OCI-M2 (cell line): ENCODE measurements around the gene TMEM184B.

ENCODE experiments used
- DNase-seq: peaks from one replicate; lab custom pipeline; 2025; ENCODE audit not compliant: unreplicated experiment; lab: John Stamatoyannopoulos, UW

The TMEM184B gene

DNA sequence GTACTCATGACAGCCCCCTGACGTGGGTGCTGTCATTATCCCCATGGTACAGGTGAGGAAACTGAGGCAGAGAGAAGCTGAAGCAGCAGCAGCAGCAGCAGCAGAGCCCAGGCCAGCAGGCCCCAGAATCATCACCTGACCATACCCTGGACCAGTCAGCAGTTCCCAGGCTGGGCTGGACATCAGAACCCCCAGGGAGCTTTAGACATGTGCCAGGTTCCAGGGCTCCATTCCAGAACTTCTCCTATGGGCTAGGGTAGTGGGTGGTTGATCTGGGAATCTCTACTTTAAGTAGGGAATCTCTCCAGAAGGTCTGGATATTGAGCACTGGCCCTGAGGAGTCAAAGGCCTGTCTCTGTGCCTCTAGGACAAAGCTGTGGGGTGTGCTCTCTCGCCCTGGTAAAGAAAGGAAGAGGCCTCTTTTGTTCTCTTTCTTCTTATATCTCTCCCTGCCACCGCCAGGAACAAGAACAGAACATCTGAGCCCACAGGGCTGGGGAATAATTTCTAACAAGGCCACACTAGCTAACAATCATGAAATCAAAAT is 44.4 kb downstream of the TMEM184B start:
- no peak for DNase-seq

DNA sequence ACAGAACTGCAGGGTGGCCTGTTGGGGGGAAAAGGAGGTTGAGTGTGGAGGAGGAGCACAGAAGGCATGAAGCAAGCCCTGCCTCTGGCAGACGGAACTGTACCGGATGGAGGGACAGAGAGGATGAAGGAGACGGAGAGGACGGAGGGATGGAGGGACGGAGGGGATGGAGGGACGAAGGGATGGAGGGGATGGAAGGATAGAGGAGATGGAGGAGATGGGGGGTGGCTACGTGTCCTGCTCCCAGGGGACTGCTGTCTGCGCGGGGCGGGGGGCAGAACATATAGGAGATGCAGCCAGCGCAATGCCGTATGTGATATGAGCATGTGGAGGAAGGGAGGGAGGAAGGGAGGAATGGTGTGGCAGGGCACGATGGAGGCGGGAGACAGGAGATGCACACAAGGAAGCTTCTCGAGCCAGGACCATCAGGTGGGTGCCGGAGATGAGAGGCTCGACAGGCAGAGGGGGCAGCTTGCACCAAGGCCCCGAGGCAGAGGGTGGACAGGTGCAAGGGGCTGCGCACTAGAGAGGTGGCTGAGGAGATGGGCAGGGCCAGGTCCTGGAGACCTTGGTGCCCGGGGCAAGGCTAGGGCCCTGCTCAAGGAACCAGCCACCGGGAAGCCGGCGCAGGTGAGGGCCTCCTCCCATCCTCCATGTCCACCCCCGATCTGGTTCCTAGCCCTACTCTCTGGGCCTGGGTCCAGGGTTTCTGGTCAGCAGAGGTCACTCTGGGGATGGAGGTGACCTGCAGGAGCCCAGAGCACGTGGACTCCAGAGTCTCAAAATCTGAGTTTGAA is 45.8 kb downstream of the TMEM184B start:
- DNase-seq, result no peak

DNA sequence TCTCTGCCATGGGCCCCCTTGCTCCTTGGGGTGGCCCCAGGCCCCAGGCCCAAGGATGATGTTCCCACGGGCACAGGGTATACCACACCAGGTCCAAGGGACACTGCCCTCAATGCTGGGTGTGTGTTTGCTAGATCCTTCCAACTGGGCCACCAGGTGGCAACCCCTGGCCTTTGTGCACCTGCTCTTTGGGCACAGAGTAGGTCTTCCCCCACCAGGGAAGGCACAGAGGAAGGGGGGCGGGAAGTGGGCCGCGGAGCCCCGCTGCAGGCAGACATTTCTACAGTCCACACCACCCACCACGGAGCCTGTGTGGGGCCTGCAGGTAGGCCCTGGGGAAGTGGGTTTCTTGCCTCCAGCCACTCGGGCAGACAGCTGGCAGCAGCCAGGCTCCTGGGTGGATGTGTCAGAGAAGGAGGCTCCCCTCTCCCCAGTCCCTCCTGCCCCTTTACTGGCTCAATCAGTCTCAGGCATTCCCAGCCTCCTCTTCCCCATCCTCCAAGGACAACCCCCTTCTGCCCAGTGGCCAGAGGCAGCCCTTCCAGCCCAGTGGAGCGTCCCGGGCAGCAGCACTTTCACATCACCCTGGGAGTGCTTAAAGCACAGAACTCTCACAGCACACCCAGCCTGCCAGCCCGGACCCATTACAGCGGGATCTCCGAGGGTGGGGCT is 49.4 kb downstream of the TMEM184B start:
- DNase-seq, result no peak

DNA sequence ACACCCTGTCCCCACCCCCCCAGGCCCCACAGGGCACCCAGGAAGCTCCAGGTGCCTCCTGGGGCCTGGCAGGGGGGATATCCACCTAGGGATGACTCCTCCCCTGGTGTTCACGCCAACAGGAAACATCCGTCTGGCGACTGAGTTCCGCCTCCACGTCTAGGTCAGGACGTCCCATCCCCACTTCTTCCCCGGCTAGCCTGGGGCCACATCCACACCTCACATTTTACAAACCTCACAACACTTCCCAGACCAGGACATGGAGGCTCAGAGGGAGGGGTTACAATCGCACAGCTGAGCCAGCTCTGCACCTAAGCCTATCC is 50.1 kb downstream of the TMEM184B start:
- DNase-seq, result no peak

DNA sequence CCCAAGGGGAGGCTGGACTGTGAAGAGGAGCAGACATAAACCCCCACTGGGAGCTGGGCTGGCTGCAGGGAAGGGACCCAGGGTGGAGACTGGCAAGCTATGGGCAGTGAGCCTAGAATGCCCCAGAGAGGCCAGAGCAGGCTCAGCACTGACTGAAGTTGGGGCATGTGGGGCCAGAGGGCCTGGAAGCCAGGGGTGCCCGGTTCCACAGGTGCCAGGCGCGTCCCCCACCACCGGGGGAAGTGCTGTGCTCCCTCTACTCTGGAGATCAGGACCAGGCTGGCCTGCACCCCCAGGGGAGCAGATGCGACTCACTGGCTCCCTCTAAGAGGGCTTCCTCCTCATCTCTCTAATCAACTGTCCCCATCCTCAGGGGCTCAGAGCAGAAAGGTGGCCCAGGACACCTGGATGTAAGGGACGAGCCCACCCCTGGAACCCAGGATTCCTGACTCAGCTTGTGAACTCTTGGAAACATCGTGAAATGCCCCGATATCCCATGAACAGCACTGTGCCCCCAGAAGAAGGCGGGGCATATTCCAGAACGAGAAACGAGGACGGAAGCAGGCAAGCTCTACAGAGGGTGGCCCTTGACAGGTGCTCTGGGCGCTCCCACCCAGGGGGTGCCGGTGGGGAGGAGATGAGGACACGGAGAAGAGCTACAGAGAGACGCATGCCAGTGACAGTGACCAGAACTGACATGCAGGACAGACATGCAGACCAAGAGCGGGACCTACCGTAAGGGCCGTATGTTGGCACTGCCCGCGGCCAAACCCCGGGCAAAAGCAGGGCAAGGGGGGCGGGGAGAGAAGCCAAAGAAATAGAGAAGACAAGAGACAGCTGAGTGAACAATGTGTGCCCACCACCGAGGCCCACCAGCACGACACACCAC is 50.7 kb downstream of the TMEM184B start:
- DNase-seq, result no peak

DNA sequence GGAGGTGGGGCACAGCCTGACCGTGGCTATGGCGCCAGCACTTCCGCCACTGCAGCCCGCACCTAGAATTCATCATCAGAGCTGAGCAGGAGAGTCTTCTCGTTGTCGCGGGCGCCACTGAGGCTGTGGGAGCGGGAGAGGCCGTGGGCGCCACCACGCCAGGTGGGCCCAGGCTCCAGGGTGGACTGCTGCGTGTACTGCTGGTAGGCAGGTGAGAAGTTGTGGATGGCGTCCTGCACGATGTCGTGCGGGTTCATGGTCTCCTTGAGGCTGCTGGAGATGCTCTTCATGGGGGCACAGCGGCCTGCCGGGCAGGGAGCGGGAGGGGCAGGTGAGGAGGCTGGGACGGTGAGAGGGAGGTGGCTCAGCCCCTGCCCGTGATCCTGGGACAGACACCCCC is 51.4 kb downstream of the TMEM184B start:
- DNase-seq, result no peak

DNA sequence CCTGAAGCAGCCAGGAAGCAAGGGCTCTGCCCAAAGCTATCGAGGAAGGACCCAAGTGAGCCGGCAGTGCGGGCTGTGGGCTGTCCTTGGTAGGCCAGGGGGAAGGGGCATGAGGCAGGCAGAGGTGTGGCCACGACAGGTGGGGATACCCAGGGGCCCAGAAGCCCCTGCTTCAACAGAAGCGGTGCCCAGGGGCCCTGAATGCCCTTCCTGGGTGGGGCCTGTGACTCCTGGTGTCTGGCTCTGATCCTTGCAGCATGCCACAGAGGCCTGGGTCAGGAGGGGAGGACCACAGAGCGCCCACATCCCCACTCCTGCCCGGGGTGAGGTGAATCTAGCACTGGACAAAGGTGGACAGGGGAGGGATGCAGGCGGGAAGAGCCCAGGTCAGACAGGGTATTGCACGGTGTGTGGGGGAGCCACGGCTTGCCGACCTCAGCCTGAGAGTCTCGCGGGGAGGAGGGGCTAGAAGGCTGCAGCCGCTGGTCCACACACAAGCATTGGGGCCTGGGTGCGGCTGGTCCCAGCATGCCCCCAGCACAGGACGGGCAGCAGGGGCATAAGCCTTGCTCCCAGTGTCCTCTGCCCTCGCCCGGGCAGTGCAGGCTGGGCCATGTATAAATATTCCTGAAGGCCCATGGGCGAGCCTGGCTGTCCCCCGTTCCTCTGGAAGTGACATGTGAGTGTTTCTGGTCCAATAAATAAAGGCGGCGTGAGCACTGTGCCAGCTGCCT is 52.0 kb downstream of the TMEM184B start:
- no peak for DNase-seq

DNA sequence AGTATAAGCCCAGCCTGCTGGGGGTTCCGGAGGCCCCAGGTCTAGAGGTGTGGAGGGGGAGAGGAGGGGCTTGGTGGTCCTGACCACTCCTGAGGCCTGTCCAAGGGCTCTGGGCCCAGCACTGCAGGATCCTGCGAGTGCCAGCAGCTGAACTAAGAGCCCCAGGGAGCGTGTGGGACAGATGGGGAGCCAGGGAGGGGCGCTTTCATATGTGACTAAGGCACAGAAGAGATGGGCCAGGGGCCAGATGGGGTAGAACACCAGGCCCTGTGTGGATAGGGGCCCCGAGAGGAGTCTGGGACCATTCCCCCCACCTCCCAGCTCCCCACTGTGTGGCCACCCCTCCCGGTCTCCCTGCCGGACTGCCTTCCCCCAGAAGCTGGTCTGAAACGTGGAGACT is 52.6 kb downstream of the TMEM184B start:
- DNase-seq, result no peak

DNA sequence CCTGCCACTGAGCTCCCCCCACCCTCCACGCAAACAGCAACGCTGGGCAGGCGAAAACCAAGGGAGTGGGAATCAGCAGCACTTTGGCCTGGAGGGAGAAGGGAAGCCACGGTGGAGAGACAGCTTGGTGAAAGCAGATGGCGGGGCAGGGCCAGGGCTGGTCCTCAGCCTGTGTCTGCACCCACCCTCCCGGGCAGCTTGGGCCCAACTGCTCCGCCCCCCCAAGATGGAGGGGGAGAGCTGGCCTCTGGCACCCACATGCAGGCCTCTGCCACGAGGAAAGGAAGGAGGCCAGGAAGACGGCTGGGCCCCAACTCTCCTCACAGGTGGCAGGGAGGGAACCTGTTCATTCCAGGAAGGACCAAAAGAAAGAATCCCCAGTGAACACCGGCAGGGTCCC is 53.2 kb downstream of the TMEM184B start:
- no peak for DNase-seq

DNA sequence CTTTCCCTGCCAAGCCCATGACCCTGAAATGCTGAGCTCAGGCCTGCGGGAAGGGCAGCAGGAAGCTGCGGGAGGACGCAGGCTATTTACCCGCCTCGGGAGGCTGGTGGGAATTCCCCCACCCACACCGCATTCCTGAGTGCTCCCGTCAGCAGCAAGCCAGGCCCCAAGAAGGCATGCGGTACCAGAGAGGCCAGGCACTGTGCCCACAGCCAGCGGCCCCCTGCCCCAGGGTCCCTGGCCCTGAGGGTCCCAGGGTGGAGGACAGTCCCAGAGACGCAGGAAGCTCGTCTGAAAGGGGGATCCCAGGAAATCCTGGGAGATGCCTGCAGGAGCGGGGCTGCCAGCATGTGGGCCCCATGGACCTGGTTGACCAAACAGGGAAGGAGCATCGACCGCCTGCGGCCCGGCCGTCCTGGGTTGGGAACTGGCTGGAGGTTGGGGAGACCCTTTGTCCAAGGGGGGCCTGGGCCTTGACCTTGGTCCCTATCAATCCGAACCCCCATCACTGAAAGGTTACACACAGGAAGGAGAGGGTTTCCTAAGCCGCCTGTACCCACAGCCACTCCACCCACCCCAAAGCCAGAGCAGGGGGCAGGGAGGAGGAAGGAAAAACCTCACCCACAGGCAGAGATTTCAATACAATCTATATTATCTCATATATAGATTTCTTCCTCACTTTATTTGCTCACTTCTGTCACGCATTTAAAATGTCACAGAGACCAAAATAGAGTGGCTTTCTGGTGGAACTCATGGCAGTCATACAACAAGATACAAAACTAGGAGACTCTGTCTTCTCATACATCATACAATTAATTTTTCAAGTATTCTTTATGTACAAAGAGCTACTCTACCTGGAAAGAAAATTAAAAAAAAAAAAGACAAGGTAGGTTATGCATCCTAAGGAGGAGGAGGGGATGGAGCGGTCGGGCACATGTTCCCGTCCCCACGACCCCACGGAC is 53.9 kb downstream of the TMEM184B start:
- no peak for DNase-seq

DNA sequence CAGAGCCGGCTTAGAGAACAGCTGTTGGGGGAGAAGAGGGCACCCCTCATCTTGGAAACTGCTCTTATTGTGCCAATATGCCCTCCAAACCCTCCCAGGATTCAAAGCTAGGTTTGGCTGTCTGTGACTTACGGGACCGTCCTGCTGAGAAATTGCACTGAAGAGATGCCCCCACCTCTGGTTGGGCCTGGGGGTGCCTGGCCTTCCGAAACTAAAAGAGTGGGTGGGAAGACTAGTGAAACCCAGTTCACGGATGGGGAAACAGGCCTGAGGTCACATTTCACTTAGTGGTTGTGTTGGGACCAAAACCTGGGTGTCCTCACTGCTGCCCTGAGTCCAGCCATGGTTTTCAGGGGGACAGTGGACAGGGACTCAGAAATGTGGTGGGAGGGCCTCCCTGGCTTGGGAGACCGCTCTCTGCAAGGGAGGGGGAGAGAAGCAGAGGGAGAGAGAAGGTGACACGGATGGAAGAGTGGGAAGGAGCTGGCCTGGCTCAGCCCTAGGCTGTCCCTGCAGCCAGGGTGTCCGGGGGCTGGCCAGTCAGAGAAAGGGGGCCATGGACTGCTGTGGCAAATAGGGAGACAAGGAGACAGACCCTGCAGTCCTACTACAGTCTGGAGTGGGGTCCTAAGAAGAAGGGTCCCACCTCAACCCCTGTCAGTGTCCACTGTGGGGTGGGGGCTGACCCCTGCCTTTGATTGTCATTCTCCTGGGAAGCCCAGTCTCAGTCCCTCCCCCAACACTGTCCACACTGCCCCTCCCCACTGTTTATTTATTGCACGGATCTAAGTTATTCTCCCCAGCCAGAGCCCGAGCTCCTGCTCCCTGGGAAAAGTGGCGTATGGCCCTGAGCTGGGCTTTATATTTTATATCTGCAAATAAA is 57.4 kb downstream of the TMEM184B start:
- DNase-seq, result no peak

DNA sequence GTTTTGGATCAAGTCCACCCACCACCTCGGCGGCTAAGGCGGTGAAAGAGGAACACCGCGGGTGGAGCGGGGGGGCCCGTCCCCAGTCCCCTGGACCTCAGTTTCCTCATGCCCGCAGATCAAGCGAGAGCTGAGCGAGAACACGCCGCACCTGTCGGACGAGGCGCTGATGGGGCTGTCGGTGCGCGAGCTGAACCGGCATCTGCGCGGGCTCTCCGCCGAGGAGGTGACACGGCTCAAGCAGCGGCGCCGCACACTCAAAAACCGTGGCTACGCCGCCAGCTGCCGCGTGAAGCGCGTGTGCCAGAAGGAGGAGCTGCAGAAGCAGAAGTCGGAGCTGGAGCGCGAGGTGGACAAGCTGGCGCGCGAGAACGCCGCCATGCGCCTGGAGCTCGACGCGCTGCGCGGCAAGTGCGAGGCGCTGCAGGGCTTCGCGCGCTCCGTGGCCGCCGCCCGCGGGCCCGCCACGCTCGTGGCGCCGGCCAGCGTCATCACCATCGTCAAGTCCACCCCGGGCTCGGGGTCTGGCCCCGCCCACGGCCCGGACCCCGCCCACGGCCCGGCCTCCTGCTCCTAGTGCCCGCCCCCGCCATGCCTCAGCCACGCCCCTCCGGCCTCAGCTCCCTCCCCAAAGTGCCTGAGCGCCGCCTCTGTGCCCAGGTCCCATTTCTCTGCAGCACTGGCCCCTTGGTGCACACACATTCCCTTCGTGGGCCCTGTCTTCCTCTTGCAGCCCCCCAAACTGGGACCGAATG is 58.3 kb downstream of the TMEM184B start:
- DNase-seq, result no peak

DNA sequence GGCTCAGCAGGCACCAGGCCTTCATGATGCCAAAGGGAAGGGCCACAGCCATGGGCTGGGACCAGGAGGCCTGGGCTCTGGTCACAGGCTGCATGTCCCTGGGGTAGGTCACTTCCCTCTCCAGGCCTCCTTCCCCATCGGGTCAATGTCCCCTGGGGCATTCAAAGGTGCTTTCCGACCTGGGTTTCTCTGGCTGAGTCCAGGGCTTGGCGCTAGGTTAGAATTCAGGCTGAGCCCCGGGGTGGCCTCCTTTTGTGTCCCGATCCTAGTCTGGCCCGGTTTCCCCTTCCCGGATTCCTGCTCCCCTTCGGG is 58.9 kb downstream of the TMEM184B start:
- DNase-seq, result no peak

DNA sequence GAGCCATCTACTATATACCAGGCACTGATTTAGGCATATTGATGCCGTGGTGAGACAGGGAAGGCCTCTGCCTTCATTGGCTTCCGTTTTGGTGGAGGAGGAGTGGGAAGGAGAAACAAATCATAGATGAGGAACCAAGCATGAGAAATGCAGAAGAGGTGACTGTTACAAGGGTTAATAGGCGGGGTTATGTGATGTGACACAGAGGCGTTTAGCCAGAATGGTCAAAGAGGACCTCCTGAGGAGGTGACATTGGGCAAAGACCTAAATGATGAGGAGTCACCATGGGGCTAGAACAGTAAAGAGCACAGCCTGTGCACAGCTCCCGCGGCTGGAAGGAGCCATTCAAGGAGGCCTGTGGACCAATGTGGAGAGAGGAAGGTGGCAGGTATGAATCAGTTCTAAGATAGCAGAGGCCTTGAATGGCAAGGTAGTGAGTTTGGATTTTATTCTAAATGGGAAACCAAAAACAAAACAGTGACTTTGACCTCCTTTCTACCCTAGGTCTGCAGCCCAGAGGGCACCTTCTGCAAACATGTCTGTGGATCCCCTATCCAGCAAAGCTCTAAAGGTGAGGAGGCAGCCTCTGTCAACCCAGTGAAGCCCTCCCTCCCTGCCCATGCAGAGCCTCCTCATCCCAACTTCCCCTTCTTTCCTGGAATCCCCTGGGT is 59.4 kb downstream of the TMEM184B start:
- DNase-seq, result no peak

DNA sequence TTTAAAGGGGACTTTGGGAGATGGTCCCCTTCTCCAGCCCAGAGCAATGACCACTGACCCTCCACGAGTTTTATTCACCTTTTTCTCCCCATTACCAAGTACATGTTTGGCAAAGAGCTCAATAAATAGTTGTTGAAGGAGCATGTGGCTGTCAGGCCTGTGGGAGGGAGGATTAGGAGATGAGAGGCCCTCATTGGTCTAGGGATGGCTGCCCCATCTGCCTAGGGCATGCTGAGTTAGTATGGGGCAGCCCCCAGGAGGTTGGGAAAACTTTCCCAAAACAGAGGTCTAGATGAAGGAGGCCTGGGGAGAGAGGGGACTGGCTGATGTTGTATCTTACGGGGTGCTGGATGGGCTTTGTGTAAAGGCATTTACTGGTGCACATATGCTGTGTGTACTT is 60.4 kb downstream of the TMEM184B start:
- no peak for DNase-seq

DNA sequence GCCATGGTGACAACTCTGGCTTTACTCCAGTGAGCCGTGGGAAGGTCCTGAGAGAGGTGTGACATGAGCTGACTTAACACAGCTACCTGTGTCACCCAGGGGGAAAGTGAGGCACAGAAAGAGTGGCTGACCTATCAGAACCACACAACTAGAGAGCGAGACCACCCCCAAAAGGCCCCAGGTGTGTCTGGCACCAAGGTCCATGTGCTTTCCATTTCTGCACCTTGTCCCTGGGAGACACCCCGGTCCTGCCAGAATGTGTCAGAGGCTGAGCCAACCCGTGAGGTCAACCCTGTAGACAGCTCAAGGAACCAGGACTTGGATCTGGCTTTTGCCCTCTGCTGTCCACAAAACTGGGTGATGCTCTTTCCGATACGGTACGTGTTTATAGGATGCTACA is 61.3 kb downstream of the TMEM184B start:
- no peak for DNase-seq

DNA sequence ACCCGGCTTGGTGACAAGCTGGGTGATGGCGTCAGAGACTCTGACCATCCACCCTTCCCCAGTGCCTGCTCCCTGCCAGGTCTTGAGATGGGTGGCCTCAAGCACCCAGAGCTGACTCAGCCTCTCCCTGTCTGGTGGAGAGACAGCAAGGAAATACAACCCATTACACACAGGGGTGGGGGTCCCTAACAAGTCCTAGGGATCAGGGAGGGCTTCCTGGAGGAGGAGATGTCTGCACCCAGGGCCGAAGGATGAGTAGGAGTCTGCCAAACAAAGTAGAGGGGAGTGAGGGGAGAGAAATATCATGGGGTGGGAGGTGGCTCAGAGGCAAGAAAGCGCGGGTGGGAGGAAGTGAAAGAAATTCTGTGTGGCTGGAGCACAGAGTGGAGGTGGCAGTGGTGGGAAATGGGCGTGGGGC is 64.2 kb downstream of the TMEM184B start:
- DNase-seq, result no peak
